Body of pancreas (tissue), 4 donors: ENCODE data around the gene ACTA2.

Experiments
- CTCF ChIP-seq, 7 experiments: fragments of 450-650 bp in 4 of 7; fragments of 200-600 bp in 3 of 7; sonication (generic) in 3 of 7; IDR thresholded peaks; one replicate each; pipeline ENCODE4 v1.5.1; 2016 to 2019; ENCODE audit warnings: antibody characterized with exemption in 7 of 7
- POLR2A ChIP-seq, 3 donors: fragments of 450-650 bp; IDR thresholded peaks; one replicate each; pipeline ENCODE4 v1.6.1; 2016; ENCODE audit warnings: antibody characterized with exemption in 3 of 3, mild to moderate bottlenecking in 2 of 3

GRCh38 chr10:88886557-88886956 lies 66.0 kb downstream of the ACTA2 start:
- TF ChIP-seq CTCF (IDR thresholded peaks at IDR 0.05): no peak
- no peak for TF ChIP-seq POLR2A (IDR thresholded peaks at IDR 0.05)
